ENCODE measurements around the gene MICAL3.

The MICAL3 gene

DNA sequence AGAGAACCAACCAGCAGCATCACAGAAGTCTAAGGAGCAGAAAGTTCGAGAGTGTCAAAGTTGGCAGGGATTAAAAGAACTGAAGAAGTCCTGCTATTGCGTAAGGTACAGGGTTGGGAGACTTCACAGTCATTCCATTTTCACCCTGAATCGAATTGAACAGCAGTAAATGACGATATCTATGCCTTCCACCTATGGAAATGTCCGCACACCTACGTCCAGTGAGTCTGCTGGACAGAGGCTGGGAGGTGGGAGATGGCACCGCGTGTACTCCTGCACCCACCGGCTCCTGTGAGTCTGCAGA, 116.7 kb downstream of the MICAL3 start:
- DNase-seq = no peak

DNA sequence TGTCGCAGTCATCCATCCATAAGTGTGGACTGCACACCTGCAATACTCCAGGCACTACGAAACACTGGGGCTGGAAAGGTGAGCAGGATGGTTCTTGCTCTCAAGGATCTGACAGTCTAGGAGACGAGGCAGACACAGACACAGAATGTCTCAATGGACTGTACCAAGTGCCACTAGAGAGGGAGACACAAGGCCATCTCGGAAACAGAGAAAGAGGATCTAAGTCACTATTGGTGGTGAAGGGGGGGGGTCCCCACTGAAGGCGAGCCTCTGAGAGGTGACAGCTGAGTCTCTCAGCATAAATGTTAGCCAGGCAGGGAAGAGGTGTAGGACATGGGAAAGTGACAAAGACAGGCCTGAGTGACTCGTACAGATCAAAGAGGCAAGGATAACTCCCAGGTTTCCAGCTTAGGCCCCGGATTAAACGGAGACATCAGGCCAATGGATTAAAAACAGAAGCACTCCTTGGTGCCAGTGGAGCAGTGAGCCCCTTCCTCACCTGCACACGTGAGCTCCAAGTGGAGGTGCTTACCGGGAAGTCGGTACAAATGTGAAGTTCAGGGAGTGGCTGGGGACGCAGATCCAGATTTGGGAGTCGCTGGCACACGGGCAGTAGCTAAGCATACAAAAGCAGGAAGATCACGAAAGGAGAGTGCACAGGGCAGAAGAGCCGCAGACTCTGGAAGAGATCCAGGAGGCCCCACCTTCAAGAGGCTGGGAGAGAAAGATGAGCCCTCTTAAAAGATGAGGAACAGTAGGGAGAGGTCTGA, 117.2 kb downstream of the MICAL3 start:
- DNase-seq = no peak

DNA sequence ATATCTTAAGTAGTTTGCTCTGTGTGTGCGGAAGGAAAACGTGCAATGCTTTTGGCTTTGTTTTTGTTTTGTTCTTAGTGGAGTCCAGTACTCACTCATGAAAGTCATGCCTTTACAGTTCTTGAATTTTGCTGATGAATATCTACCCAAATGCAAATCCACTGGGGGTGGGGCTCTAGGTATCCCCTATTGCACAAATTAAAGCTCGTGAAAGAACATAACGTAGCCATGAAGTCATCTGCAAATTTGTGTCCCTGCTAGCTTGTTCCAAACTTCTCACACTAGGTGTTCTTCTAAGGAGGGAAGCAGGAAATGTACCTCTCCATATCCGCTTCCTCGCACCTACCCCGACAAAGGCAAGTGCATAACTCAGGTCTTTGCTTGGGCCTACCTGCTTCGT, 118.9 kb downstream of the MICAL3 start:
- no peak for DNase-seq

DNA sequence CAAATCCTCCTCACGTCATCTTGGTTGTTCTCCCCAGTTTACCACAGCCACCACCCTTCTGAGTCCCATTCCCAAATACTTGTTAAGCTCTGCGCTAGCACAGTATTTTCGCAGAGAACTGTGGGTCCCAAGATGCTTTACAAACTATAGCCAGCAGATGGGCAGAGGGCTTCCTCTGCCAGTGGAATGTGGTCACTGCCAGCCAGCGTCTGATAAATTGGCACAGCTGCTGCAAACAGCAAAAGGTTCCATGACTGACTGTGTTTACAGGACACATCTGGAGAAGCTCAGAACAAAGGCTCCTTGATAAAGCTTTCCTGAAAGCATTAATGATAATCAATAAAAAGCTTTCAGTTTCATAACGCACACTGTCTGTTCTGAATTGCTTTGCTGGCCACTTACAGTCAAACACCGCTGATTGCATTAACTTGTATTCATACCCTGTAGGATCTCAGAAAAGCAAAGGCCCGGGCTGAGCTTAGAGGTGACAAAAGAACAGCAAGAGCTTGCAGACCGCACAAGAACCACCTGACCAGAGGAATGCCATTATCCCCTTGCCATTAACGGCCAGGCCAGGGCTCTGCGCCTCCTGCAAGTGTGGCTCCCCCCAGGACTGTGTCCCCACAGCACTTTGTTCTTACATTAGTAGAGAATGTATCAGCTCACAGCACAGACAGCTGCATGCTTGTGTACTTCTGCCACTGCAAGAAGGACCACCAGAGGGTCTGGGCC, 120.6 kb downstream of the MICAL3 start:
- DNase-seq = no peak

DNA sequence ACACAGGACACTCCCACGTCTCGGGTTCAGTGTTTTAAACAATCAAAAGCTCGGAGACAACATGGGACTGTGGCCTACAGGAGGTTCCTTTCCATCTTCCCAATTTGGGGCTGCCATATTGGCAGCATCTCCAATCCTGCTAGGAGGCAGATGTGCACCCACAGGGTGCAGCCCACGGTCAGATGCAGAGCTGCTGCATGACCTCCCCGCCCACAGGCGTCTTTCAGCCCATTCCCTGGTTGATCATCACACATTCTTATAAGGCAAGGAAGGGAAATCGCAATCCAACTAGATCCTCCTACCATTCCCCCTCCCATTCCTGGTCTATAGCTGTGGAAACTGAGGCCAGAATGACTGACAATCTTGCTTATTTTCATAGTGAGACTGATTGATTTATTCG, 121.4 kb downstream of the MICAL3 start:
- no peak for DNase-seq

DNA sequence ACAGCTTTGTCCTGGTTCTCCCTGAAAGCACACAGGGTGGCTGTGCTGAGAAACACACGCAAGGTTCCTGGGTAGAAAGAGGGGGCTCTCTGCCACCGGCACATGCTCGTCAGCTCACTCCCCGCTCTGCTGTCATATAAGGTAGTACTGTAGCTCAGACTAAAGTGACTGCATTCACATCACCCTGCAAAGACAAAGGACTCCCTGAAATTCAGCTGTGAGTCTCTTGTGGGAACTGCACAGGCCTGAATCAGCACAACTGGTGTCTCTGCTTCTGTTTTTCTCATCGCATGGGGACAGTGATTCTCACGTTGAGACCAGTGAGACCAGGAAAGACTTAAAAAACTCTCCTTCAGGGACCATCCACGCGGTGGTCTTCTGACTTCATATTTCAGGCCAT, 126.0 kb downstream of the MICAL3 start:
- DNase-seq = no peak

DNA sequence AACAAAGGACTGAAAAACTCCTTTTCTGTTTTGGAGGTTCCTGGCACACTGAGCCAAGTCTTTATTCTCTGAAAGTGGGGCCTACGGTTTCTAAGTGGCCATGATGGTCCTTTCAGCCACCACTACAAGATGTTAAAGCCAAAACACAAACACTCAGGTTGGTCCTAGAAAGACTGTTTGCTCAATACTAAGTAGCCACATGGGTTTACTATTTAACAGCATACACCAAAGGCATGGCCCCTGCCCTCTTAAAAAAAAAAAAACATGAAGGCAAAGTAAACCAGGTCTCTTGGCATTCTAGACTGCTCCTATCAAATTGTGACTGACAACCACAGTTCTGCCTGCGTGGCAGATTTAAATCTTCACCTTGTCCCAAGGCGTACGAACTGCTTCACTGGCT, 126.5 kb downstream of the MICAL3 start:
- no peak for DNase-seq

DNA sequence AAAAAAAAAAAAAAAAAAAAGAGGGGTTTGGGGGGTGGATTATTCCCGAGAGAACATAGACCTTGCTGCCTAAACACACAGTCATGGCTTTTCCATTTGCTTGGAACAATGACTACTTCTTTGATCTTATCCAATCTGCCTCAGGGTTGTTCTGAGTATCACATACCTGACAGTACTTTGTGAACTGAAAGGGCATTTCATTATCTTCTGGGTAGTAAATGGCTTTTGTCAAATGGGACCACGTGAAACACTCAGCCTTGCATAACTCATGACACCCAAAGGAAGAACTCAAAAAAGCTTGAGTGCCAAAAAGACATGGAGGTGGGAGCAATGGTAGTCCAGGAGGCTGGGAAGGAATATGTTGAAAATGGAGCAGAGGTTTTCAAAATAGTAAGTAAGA, 126.9 kb downstream of the MICAL3 start:
- DNase-seq = no peak

DNA sequence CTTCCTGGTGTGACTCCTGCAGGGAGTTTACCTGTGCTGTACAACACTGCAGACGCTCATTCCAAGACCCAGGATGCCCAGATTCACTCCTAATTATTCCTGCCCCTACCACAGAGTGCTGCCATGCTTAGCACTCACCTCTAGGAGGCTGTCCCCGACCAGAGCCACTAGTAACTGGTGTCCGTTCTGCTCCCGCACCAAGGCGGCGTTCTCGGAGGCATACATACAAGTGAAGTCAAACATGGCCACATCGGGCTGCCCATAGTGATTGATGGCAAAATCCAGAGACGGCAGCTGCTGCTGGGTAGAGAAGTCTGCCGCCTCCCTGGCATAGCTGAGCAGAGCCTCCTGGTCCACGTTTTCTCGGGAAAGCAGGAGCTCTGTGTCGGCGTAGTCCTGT, 127.8 kb downstream of the MICAL3 start:
- DNase-seq = no peak

DNA sequence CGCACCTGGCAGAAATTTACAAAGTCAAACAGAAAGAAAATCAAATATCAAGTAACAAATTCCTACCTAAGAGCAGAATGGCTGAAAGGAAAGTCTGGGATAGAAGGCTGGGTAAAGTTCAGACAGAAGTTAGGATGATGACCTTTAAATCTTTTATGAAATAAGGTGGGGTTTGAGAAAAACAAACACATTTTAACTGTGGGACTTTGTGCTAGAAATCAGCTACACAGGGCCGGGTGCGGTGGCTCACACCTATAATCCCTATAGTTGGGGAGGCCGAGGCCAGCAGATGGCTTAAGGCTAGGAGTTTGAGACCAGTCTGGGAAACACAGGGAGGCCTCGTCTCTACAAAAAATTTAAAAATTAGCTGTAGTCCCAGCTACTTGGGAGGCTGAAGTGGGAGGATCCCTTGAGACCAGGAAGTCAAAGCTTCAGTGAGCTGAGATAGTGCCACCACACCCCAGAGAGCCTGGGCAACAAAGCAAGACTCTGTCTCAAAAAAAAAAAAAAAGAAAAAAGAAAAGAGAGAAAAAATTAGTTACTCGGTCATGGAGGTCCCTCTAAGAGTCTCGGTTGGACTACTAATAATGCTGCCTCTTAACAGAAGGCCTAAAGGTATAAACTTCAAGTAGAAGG, 130.3 kb downstream of the MICAL3 start:
- no peak for DNase-seq

DNA sequence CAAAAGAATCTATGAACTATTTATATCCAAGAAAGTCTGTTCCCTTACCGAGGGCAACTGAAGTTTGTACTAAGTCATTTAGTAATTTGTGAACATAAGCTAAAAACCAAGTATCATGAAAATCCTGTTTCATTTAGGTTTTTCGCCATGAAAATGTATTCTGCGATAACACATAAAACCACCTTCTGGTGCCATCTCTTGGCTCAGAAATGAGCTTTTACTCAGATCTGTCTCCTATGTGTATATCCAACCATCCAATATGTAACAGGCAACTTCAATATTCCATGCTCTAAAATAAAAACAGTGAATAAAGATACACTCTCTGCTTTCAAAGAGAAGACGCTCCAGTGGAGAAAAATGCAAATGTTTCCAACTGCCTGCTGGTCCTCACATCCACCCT, 132.0 kb downstream of the MICAL3 start:
- no peak for DNase-seq

DNA sequence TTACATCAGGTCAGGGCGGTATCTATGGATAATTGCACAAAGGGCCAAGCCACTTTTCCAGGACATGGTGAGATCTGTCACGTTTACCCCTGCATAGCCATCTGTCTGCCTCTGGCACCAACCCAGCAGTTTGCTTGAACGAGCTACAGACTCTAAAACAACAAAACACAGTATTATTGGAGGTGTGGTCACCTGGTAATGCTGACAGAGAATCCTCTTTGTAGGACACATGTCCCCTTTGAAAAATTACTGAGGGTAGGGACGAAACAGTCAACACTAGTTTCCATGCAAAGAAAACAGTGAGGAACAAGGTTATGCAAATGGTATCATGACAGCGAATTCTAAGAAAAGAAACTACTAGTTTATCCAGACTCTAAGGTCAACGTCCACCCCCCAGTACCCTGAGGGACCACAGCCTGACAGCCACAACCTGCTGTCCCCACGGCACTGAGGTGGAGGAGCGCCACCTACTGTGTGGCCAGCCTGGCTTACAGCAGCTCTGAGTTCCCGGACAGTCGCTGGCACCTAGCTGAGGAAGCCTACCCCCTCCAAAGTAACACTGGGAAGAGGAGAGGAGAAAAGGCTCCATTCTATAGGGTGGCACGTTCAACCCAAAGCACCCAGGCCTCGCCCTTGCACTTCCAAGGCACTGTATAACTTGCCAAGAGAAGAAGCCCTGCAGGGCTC, 132.7 kb downstream of the MICAL3 start:
- DNase-seq = peak; percentile 88

DNA sequence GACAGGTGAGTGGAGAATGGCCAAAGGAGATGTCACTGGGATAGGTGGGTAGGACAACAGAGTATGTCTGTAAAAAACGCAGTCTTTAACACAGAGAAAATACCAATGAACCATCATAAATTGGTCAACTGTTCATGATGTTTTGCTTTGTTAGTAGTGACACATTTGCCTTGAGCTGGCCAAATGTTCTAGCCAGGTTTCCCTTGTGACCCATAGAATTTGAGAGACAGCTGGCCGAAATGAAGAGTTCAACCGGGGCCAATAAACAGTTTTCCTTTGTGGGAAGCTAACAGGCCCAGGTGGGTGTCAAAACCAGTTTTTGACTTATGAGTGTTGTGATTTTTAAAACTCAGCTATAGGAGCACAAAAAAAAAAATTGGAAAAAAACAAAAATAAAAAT, 133.5 kb downstream of the MICAL3 start:
- DNase-seq = peak; percentile 48

DNA sequence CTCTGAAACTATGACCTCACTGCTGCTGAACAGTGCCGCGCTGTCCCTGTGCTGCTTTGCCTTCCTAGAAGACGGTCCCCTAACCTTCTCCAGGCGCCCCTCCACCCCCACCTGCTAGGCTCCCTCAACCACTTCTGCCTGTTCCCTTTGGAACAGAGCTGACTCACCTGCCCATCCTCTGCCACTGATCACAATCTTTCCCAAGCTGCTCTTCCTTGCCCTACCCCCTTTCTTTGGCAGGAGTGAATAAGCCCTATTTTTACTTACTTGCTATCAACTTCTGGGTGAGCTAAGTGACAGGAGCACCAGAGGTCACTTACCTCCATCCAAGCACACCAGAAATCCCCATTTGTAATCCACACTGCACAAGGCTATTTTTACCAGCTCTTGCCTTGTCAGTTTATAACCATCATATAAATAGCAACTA, 134.1 kb downstream of the MICAL3 start:
- peak; percentile 61 for DNase-seq

DNA sequence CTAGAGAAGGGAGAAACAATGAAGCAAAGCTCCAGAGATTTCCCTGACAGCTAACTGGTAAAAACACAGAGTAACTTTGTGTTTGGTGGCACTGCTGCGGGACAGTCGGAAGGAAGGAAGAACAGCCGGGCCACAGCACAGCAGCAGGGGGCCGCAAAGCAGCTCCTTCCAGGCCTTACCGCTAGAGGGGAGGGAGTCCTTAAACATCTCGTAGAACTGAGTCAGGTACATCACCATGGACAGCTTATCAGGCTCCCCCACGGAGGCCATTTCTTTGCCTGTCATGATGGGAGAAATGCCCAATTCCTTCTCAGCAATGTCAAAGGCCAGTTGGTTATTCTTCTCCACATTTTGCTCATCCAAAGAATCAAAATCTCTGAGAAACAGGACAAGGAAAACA, 135.5 kb downstream of the MICAL3 start:
- DNase-seq = no peak

DNA sequence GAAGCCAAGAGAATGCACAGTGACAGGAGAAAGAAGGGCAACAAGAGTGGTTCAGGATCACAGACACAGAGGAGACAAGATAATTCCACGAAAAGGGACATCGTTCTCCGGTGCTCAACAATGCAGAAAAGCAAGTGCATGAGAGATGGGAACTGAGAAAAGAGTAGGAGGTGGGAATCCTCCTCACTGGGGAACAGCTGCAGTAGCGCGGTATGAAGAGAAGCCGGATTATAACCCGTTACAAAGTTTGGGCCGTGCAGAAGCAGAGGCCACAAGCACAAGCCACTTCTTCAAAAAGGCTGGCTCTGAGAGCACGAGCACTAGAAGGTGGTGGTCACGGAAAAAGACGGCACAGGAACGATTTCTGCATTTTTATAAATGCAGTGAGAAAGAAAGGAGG, 135.9 kb downstream of the MICAL3 start:
- DNase-seq = no peak

DNA sequence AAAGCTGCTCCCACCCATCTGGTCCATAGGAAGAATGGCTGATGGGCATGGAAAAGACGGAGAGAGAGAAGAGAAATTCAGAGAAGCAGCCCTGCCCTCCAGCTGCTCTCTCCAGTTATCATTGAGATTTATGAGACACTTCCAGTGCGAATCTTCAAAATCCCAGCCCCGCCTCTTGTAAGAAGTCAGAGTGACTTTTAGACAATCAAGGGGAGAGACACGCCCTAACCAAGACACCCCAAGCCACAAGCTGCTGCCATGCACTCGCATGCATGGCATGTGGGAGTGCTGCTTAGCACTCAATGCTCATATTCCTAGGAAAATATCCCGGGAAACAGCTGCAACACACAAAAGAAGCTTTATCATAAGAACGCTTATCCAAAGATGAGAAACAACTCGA, 139.5 kb downstream of the MICAL3 start:
- DNase-seq = peak; percentile 66

DNA sequence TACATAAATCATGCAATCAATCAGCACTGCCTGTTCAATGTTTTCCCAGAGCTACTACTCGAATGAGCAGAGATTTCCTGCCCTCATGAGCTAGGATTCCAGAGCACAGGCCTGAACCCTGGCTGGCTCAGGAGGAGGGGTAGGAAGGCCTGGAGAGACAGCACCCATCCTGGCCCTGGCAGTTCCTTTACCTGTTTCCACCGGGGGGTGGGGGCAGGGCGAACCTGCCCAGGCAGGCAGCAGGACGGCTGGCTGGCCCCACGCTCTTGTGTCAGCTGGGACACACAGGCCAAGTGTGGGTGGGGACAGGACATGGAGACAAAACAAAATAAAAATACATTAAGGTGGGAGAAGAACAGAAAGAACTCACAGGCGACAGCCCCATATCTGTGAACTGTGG, 140.3 kb downstream of the MICAL3 start:
- no peak for DNase-seq

DNA sequence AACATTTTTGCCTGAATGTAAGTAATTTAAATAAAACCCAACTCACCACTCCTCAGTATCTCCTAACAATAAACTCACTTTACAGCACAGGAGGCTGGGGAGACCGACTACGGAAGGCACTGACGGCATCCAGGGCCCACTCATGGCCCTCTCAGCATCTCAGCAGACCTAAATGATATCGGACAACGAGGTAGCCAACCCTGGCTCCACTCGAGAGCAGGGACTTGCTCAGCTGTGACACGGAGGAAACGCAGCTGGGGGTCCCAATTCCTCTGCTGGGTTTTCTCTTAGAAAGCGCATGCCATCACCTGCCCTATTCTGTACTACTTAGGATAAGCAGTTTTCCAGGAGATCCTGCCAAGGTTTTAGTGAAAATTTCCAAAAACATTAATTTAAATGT, 141.0 kb downstream of the MICAL3 start:
- no peak for DNase-seq

DNA sequence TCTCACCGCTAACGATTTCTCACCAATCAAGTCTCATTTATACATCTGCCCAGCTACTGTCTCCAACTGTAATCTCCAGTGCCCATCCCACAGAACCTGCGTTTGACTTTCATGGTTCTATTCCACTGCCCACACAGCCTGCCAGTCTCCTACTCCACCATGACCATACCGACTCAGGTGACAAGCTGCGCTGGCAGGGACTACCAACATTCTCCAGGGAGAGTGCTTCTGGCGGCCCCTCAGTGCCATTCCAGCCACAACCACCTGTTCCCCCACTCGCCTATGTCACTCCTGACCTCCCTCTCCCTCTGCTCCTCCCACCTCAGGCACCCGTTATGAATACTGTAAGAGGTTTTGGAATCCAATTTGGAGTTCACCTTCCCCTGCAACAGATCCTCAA, 141.6 kb downstream of the MICAL3 start:
- DNase-seq = no peak

DNA sequence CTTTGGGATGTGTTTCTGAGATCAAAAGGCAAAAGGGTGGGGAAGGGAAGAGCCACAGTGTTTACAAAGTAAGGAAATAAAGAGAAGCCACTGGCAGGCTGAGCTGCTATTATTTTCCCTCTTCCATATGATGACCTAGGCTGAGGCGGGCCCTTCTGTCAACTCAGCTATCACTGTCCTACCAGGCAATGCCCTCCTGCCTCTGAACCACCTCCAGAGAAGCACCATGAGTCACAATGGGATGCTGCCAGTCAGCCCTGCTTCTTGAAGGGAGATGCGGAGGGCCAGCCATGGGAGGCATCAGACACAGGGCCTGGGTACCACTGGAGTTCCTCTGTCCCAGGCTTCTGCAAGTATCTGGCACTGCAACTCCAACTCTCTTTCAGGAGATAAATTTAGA, 142.2 kb downstream of the MICAL3 start:
- no peak for DNase-seq

DNA sequence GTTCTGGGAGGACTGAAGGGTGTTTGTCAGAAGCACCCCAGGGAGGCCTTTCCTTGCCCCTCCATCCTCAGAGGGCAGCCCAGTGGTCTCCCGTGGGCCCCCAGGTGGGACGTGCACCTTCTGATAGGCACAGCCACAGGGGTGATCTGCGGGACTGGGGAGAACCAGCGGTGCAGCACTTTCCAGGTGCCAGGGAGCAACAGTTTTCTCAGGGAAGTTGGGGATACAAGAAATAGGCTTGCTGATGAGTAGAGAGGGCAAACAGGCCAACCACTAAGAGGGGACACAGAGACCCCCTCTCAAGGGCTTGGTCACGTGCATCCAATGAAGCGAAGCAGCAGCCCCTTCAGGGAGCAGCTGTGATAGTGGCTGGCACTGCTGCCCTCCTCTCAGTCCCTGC, 143.0 kb downstream of the MICAL3 start:
- no peak for DNase-seq

DNA sequence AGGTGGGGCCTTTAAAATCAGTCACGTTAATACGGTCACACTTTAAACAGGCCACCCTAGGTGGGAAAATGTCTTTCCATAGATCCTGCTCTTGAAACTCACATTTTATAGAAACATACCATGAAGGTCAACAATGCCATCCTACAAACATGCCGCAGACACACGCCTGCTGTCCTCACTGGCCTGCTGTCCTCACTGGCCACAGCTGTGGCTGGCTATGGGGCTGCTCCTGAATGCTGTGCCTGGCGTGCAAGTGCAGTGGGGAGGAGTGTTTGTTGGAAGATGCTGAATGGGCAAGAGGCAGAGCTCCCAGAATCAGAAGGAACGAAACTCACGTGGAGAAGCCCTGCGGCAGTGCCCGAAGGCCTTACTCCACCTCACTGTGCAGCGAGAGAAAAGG, 143.9 kb downstream of the MICAL3 start:
- DNase-seq = no peak

DNA sequence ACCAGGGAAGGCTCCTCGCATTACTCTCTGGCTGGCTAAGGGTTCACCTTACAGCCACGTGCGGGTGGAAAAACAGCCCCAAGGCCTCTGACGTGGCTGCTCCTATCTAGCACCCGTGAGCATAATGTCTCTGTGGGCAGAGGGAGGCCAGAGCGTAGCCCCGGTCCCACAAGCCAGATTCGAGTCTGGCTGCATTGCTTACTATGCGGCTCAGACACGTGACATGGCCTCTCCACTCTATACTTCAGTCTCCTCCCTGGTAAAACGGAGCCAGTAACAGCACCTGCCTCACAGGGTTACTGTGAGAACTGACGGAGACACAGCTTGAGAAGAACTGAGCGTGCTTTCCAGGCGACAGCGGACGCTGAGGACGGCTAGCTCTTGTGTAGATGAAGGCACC, 144.3 kb downstream of the MICAL3 start:
- no peak for DNase-seq
